ENCODE results near the gene CRCP.

CRCP gene

GRCh38 chr7:66185680-66186187, 71.1 kb downstream of the CRCP start:
- Mint-ChIP-seq H3K36me3 (ENCODE audit: low read depth) (no peaks in the 10 kb centered on the region), H3K4me3 (no peak overlapping the region), H3K9me3 (no peaks in the 10 kb centered on the region), H3K4me1 (ENCODE audit: low read depth) (no peaks in the 10 kb centered on the region), H3K27ac (no peak overlapping the region), H3K27me3 (peaks cover 4% of the 10 kb centered on the region)

- H3K9me3 Mint-ChIP-seq: no peaks in the 10 kb centered on the region
- H3K27ac Mint-ChIP-seq: no peak overlapping the region
- no peak overlapping the region for H3K4me3 Mint-ChIP-seq
- H3K36me3 Mint-ChIP-seq (ENCODE audit: low read depth): no peaks in the 10 kb centered on the region
- H3K27me3 Mint-ChIP-seq: peaks cover 4% of the 10 kb centered on the region
- no peaks in the 10 kb centered on the region for H3K4me1 Mint-ChIP-seq (ENCODE audit: low read depth)
These were observed 72.3 kb downstream of the CRCP start for GRCh38 chr7:66186991-66187390.

GRCh38 chr7:66187905-66188304, 73.3 kb downstream of the CRCP start:
- Mint-ChIP-seq H3K27me3 (peaks cover 4% of the 10 kb centered on the region), H3K36me3 (ENCODE audit: low read depth) (no peaks in the 10 kb centered on the region), H3K27ac (no peak overlapping the region), H3K4me3 (no peak overlapping the region), H3K9me3 (no peaks in the 10 kb centered on the region), H3K4me1 (ENCODE audit: low read depth) (no peaks in the 10 kb centered on the region)

GRCh38 chr7:66188645-66189044, 74.0 kb downstream of the CRCP start:
- Mint-ChIP-seq H3K9me3 (no peaks in the 10 kb centered on the region), H3K27me3 (peaks cover 4% of the 10 kb centered on the region), H3K27ac (no peak overlapping the region), H3K36me3 (ENCODE audit: low read depth) (no peaks in the 10 kb centered on the region), H3K4me3 (no peak overlapping the region), H3K4me1 (ENCODE audit: low read depth) (no peaks in the 10 kb centered on the region)

- H3K9me3 Mint-ChIP-seq: no peaks in the 10 kb centered on the region
- H3K4me3 Mint-ChIP-seq: no peak overlapping the region
- H3K27me3 Mint-ChIP-seq: peaks cover 4% of the 10 kb centered on the region
- no peaks in the 10 kb centered on the region for H3K36me3 Mint-ChIP-seq (ENCODE audit: low read depth)
- no peak overlapping the region for H3K27ac Mint-ChIP-seq
- H3K4me1 Mint-ChIP-seq (ENCODE audit: low read depth): no peaks in the 10 kb centered on the region
These were observed 75.3 kb downstream of the CRCP start for GRCh38 chr7:66189695-66190503.

GRCh38 chr7:66190504-66190857, 75.8 kb downstream of the CRCP start:
- Mint-ChIP-seq H3K4me1 (ENCODE audit: low read depth) (no peaks in the 10 kb centered on the region), H3K27ac (no peak overlapping the region), H3K4me3 (no peak overlapping the region), H3K27me3 (peaks cover 4% of the 10 kb centered on the region), H3K9me3 (no peaks in the 10 kb centered on the region), H3K36me3 (ENCODE audit: low read depth) (no peaks in the 10 kb centered on the region)

- Mint-ChIP-seq H3K27me3 (peaks cover 4% of the 10 kb centered on the region), H3K27ac (no peak overlapping the region), H3K36me3 (ENCODE audit: low read depth) (no peaks in the 10 kb centered on the region), H3K9me3 (no peaks in the 10 kb centered on the region), H3K4me3 (no peak overlapping the region), H3K4me1 (ENCODE audit: low read depth) (no peaks in the 10 kb centered on the region)
These were observed 78.6 kb downstream of the CRCP start for GRCh38 chr7:66193146-66193725.

- Mint-ChIP-seq H3K27me3 (peaks cover 15% of the 10 kb centered on the region), H3K4me1 (ENCODE audit: low read depth) (peaks cover 6% of the 10 kb centered on the region), H3K9me3 (no peaks in the 10 kb centered on the region), H3K4me3 (no peak overlapping the region), H3K36me3 (ENCODE audit: low read depth) (no peaks in the 10 kb centered on the region), H3K27ac (no peak overlapping the region)
These were observed 83.8 kb downstream of the CRCP start for GRCh38 chr7:66198469-66198868.

GRCh38 chr7:66198956-66199355, 84.3 kb downstream of the CRCP start:
- H3K4me1 Mint-ChIP-seq (ENCODE audit: low read depth): peaks cover 6% of the 10 kb centered on the region
- peaks cover 15% of the 10 kb centered on the region for H3K27me3 Mint-ChIP-seq
- H3K4me3 Mint-ChIP-seq: no peak overlapping the region
- H3K9me3 Mint-ChIP-seq: no peaks in the 10 kb centered on the region
- no peaks in the 10 kb centered on the region for H3K36me3 Mint-ChIP-seq (ENCODE audit: low read depth)
- no peak overlapping the region for H3K27ac Mint-ChIP-seq

- Mint-ChIP-seq H3K27me3 (peaks cover 23% of the 10 kb centered on the region), H3K4me1 (ENCODE audit: low read depth) (peaks cover 29% of the 10 kb centered on the region), H3K36me3 (ENCODE audit: low read depth) (no peaks in the 10 kb centered on the region), H3K9me3 (no peaks in the 10 kb centered on the region), H3K4me3 (no peak overlapping the region), H3K27ac (no peak overlapping the region)
These were observed 87.8 kb downstream of the CRCP start for GRCh38 chr7:66202441-66202840.
